GM18508 (cell line): ENCODE measurements around the gene IL32.

Experiments used
- ATAC-seq: cut with Tn5 transposase; IDR thresholded peaks from one replicate; pipeline ENCODE4 v1.9.1; 2021; ENCODE audit warnings: moderate number of reproducible peaks; ENCODE audit not compliant: insufficient read depth, unreplicated experiment

Gene IL32

DNA sequence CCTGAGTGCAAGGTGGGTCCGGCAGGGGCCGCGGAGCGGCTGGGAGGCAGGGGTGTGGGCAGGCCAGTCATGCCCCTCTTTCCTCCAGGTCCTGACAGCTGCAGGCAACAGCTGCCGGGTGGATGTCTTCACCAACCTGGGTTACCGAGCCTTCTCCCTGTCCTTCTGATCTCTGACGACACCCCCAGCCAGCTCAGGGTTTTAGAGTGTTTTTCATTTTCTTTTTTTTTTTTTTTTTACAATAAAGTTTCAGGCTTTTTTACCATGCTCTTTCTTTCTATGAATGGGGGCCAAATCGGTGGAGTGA lies 38.0 kb upstream of the IL32 start:
- ATAC-seq, result no peak

DNA sequence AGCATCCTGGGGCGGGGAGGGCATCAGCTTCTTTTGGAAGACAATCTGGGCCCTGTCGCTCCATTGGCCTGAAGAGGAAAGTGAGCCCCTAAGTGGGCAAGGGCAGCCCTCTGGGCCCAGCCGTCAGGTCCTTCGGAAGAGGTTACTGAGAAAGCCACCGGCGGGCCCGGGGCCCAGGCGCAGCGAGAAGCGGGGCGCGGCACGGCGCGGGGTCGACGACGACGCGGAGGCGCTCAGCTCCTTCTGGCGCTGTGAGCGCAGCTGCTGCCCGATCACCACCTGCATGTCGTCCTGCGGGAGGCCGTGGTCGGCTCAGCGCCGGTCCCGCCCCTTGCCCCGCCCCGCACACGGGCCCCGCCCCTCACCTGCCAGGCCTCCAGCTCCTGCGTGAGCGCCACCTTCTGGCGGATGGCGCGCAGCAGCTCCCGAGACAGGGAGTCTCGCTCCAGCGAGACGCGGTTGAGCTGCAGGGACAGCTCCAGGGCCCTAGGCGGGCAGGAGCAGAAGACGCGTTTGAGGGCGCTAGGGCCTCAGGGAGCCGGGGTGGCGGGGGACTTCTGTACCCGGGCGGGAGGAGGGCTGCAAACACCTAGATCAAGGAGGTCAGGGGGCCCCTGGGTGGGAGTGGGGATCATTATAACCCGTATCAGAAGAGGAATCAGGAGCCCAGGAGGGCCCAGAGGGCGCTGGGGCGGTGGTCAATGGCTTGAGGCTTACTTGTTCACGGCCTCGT lies 37.3 kb upstream of the IL32 start:
- ATAC-seq, result no peak

- no peak for ATAC-seq
Measured at GRCh38 chr16:3028716-3029319, 36.6 kb upstream of the IL32 start.

DNA sequence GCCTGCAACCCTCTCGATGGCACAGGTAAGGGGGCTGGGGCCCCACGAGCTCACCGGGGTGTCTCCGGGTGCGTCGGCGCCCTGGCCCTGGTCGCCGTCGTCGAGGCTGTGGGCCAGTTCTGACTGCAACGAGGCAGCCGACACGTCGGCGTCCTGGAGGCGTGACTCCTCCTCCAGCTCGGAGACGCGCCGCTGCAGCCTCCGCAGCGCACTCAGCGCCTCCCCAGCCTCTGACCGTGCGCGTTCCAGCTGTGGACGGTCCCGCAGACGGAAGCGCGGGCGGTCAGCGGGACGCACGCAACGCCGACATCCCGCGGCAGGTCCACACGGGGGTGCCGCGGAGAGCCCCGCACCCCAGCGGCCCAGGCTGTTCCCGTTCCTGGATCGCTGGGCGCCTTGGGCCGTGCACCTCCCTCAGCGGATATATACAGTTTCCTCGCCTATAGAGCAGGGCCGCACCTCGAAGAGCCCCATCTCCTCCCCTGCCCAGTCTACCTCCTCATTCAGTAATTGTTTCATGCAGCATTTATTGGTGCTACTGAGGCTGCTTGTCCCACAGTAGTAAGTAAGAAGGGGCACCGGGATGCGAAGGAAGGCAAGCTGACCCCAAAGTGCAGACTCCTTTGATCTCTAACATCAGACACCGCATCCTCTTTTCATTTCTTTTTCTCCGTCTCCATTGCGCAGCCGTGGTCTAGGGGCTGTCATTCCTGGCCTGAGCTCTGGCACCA lies 35.8 kb upstream of the IL32 start:
- ATAC-seq, result no peak

GRCh38 chr16:3030222-3031212 lies 34.9 kb upstream of the IL32 start:
- no peak for ATAC-seq

- no peak for ATAC-seq
Measured at GRCh38 chr16:3032624-3033023, 32.8 kb upstream of the IL32 start.

GRCh38 chr16:3035289-3035971 lies 30.0 kb upstream of the IL32 start:
- no peak for ATAC-seq

GRCh38 chr16:3035972-3036725 lies 29.3 kb upstream of the IL32 start:
- ATAC-seq, result no peak

- no peak for ATAC-seq
Measured at GRCh38 chr16:3036726-3037315, 28.6 kb upstream of the IL32 start, which contains the start of gene BICDL2. TSS of gene BICDL2 (minus strand) at chr16:3036944. CDS start at chr16:3035496, 1,448 bp downstream.

- no peak for ATAC-seq
Measured at GRCh38 chr16:3038256-3038655, 27.2 kb upstream of the IL32 start.

DNA sequence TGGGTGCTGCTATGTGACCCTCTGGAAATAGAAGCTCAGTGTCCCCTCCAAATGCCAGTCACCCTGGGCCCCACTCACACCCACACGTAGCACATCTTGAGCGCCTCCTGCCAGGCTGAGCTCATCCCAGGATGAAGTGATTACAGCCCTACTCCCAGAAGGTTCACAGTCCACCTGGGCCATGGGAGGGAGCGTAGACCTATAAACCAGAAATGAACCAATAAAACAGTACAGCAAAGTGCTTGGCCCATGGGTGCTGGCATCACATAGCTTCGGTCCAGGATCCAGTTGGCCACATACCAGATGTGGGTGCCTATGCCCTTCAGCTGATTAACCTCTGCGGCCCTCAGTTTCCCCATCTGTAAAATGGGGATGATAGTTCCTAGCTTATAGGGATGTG lies 26.5 kb upstream of the IL32 start:
- no peak for ATAC-seq

GRCh38 chr16:3042376-3042775 lies 23.1 kb upstream of the IL32 start:
- no peak for ATAC-seq

DNA sequence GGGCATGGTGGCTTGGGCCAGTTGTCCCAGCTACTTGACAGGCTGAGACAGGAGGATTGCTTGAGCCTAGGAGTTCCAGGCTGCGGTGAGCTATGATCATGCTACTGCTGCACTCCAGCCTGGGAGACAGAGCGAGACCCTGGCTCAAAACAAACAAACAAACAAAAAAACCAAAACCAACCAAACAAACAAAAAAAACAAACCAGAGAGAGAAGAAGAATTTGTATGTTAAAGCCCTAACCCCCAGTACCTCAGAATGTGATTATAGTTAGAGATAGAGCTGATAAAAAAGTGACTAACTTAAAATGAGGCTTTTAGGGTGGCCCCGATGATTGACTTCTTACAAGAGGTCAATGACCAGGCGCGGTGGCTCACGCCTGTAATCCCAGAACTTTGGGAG lies 20.7 kb upstream of the IL32 start:
- no peak for ATAC-seq

- ATAC-seq, result no peak
Measured at GRCh38 chr16:3045758-3046640, 19.4 kb upstream of the IL32 start, which contains the start of gene MMP25. TSS of gene MMP25 (plus strand) at chr16:3046561. CDS start at chr16:3046918, 357 bp downstream.

DNA sequence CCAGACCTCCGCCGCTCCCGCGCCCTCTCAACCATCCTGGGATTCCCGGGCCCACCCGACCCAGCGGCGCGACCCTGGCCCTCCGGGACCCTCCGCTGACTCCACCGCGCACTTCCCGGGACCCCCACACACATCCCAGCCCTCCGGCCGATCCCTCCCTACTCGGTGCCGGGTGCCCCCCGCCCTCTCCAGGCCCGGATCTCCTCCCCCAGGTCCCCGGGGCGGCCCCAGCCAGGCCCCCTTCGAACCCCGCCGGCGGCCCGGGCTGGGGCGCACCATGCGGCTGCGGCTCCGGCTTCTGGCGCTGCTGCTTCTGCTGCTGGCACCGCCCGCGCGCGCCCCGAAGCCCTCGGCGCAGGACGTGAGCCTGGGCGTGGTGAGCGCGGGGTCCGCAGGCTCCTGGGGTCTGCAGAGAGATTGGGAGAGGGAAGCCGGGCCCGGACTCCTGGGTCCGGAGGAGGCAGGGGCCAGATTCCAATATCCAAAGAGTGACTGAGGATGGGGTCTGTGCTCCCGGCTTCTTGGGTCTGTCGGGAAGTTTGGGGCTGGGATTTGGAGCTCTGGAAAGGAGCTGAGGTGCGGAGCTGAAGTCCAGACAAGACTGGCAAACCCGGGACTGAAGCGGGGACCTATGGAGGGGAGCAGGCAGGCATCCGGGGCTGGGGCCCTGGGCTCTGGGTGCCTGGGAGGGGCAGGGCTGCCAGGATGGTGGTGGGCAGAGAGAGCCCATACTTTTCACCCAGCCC lies 18.6 kb upstream of the IL32 start:
- no peak for ATAC-seq

DNA sequence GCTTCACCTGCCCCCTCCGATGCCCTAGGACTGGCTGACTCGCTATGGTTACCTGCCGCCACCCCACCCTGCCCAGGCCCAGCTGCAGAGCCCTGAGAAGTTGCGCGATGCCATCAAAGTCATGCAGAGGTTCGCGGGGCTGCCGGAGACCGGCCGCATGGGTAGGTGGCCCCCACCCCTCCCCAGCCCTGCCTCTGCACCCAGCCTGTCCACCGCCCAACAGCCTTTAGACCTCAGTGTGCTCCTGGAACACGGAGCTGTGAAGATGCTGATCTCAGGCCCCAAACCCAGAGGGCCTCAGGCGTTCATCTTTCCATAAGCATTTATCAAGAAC lies 18.1 kb upstream of the IL32 start:
- no peak for ATAC-seq

DNA sequence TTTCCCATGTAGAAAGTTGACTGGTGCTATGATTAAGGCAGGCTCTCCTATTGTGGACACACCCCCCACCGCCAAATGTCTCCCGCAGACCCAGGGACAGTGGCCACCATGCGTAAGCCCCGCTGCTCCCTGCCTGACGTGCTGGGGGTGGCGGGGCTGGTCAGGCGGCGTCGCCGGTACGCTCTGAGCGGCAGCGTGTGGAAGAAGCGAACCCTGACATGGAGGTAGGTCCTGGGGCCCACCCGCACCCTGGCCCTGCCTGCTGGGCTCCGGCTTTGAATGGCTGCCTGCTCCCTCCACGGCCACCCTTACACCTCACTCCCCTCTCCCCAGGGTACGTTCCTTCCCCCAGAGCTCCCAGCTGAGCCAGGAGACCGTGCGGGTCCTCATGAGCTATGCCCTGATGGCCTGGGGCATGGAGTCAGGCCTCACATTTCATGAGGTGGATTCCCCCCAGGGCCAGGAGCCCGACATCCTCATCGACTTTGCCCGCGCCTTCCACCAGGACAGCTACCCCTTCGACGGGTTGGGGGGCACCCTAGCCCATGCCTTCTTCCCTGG lies 15.4 kb upstream of the IL32 start:
- no peak for ATAC-seq
